ENCODE data around the gene BIN2. TPM values are rescaled to one million over a fixed set of nuclear protein-coding genes. Genes with fewer than 3 reads are reported as not detected.

The BIN2 gene
- polyA plus RNA-seq, 2 of the 4 experiments (the other 2 are of a cell fraction), result 0.08 to 0.57 TPM

- no peak for TF ChIP-seq ZFP36 (IDR thresholded peaks at IDR 0.05; ENCODE audit: borderline replicate concordance, partially characterized antibody)
- no peak for TF ChIP-seq FOSL2 (IDR thresholded peaks at IDR 0.05)
- TF ChIP-seq FOSL2 (CRISPR knock-in tag; IDR thresholded peaks at IDR 0.05), result no peak
- no peak for TF ChIP-seq HMGXB4 (CRISPR knock-in tag; IDR thresholded peaks at IDR 0.05; ENCODE audit: borderline replicate concordance)
- TF ChIP-seq HDAC2 (IDR thresholded peaks at IDR 0.05), result no peak
- no peak for TF ChIP-seq ATOH8 (CRISPR knock-in tag; IDR thresholded peaks at IDR 0.05; ENCODE audit: low read depth)
- TF ChIP-seq ELK1 (IDR thresholded peaks at IDR 0.05; ENCODE audit: low read depth, low read length), result no peak
- TF ChIP-seq TFCP2L1 (CRISPR knock-in tag; IDR thresholded peaks at IDR 0.05), result no peak
- TF ChIP-seq TP53 (CRISPR knock-in tag; IDR thresholded peaks at IDR 0.05), result no peak
- TF ChIP-seq ESRRA (IDR thresholded peaks at IDR 0.05; ENCODE audit: borderline replicate concordance, low read length), result no peak
- no peak for TF ChIP-seq RCOR1 (IDR thresholded peaks at IDR 0.05; ENCODE audit: low read depth, low read length)
Observed at GRCh38 chr12:51254536-51254935, 69.4 kb downstream of the BIN2 start (continued).

GRCh38 chr12:51253276-51253675 is 70.7 kb downstream of the BIN2 start:
- no peaks in the 10 kb centered on the region for H3K4me1 ChIP-seq
- TF ChIP-seq SMC3 (IDR thresholded peaks at IDR 0.05) (no peak), NPAS2 (CRISPR knock-in tag; IDR thresholded peaks at IDR 0.05; ENCODE audit: borderline replicate concordance) (no peak), EP300 (IDR thresholded peaks at IDR 0.05) (no peak), HEYL (CRISPR knock-in tag; IDR thresholded peaks at IDR 0.05) (no peak), PBX3 (IDR thresholded peaks at IDR 0.05) (no peak), JUNB (IDR thresholded peaks at IDR 0.05) (no peak), FOXS1 (CRISPR knock-in tag; IDR thresholded peaks at IDR 0.05) (no peak), MYC (IDR thresholded peaks at IDR 0.05; ENCODE audit: borderline replicate concordance, low read length) (no peak), NR3C1 (IDR thresholded peaks at IDR 0.05) (no peak), ELK1 (IDR thresholded peaks at IDR 0.05; ENCODE audit: low read depth, low read length) (no peak), ZFP36 (IDR thresholded peaks at IDR 0.05; ENCODE audit: borderline replicate concordance, partially characterized antibody) (no peak)
- H3K4me3 ChIP-seq, result no peak overlapping the region
- DNase-seq (ENCODE audit: low read depth in 1 of 2, low spot score in 1 of 2) (no peak), ATAC-seq (no peak), FAIRE-seq (no peak)
- CTCF ChIA-PET, result interaction anchor here (1.1 to 5.4 kb wide), 7 partner anchors 9 to 98 kb away, joined by 3 to 33 read pairs (median 5); partner anchors contain the start of gene DAZAP2
- WGBS (ENCODE audit: missing lambda C conversion rate), result 100% methylated on average over 1 of the region's 1 CpG
- H3K4me2 ChIP-seq, result no peak overlapping the region
- POLR2A ChIA-PET, result interaction anchor here (1.3 to 1.8 kb wide), 2 partner anchors 9 to 14 kb away, joined by 5 to 11 read pairs; partner anchors contain the start of gene DAZAP2
- no peak overlapping the region for H3K27ac ChIP-seq
- no peaks in the 10 kb centered on the region for H3K9me3 ChIP-seq
